Adrenal gland (tissue), 12 donors: ENCODE results near the gene CAMK2G. TPM values are rescaled to one million over a fixed set of nuclear protein-coding genes. Genes with fewer than 3 reads are reported as not detected.
"Not testable (repeated sequence)": the region's sequence is repeated elsewhere in the genome, so short reads cannot be mapped to it uniquely, and the experiment has no call there.

Experiments
- DNase-seq, 7 donors: peaks; one replicate each; pipeline ENCODE4 v3.0.0-alpha.2; 2019 to 2020
- H3K27ac ChIP-seq, 5 donors: fragments of 200-600 bp; sonication (generic) in 4 of 5; 1 replicate in 3 of 5; 2 replicates in 2 of 5; pipeline versions ENCODE4 v1.5.1 to v1.8.0; 2016 to 2020; ENCODE audit warnings: mild to moderate bottlenecking in 1 of 5
- H3K27me3 ChIP-seq: fragments of 200-600 bp; 2 replicates; pipeline ENCODE4 v1.8.0; 2021
- H3K36me3 ChIP-seq, 2 donors: fragments of 200-600 bp; replicated peaks in 1 of 2; 1 replicate in 1 of 2; 2 replicates in 1 of 2; pipeline versions ENCODE4 v1.5.1 to v1.8.0; 2018 to 2022
- H3K4me1 ChIP-seq, 2 donors: fragments of 200-600 bp; replicated peaks in 1 of 2; 1 replicate in 1 of 2; 2 replicates in 1 of 2; pipeline versions ENCODE4 v1.5.1 to v1.8.0; 2018 to 2021
- H3K4me3 ChIP-seq, 4 donors: fragments of 200-600 bp; sonication (generic) in 3 of 4; one replicate each; pipeline ENCODE4 v1.5.1; 2016 to 2018
- H3K9me3 ChIP-seq, 3 donors: fragments of 200-600 bp; sonication (generic) in 1 of 3; replicated peaks in 1 of 3; 1 replicate in 2 of 3; 2 replicates in 1 of 3; pipeline versions ENCODE4 v1.5.1 to v1.8.0; 2016 to 2021
- CTCF ChIP-seq, 6 experiments: fragments of 450-650 bp in 4 of 6; fragments of 200-600 bp in 2 of 6; sonication (generic) in 1 of 6; IDR thresholded peaks; 1 replicate in 5 of 6; 2 replicates in 1 of 6; pipeline versions ENCODE4 v1.5.1 to v1.8.0; 2016 to 2021; ENCODE audit warnings: antibody characterized with exemption in 6 of 6, mild to moderate bottlenecking in 2 of 6, moderate library complexity in 1 of 6
- POLR2A ChIP-seq, 2 donors: fragments of 450-650 bp; IDR thresholded peaks; one replicate each; pipeline ENCODE4 v1.6.1; 2017; ENCODE audit warnings: antibody characterized with exemption in 2 of 2, mild to moderate bottlenecking in 2 of 2, moderate library complexity in 1 of 2
- WGBS, 4 donors: extraction: QIAGEN DNeasy Blood & Tissue Kit in 2 of 4; methylation state at CpG; one replicate each; pipeline versions ENCODE4 v1.1.5 to v1.1.7; 2013 to 2017; 5-methylcytosine and 5-hydroxymethylcytosine counted together
- intact Hi-C, 2 donors: fragments of 100-400 bp; cut with DNase I; formaldehyde crosslinking; loops; one replicate each; pipeline versions ENCODE4 v1.14.1 to v1.15.0; 2022 to 2023
- polyA plus RNA-seq, 3 donors: library from polyadenylated mRNA; stranded (reverse); fragments of 200-250 nt in 2 of 3; fragments of 350-450 nt in 1 of 3; fragmentation: Illumina TruSeq in 1 of 3; extraction: RNeasy Lipid Tissue Mini Kit (QIAGEN cat#74804) in 1 of 3; gene quantifications; one replicate each; pipeline ENCODE4 v1.2.3, GENCODE V29; 2013 to 2014
- total RNA-seq, 9 donors: library from RNA; depleted of rRNA in 4 of 9; stranded (reverse); fragments of >200 nt in 4 of 9; fragments of 120-200 nt in 1 of 9; fragmentation: NEBNext Ultra II Directional in 1 of 9; extraction: Animal tissue kit (Norgen Biotek cat#: 25700) in 1 of 9; gene quantifications; one replicate each; pipeline versions ENCODE4 v1.1.0 to v1.2.4, GENCODE V29; 2013 to 2023
- donor health status: healthy with polysubstance abuse.
- donor health status: Bipolar disorder and iron deficiency.
- donor health status: DM: yes; HTN: yes; CAD: no.
- donor health status: DM: no; HTN: no; CAD: no.
- donor health status: DM: no; HTN: no; CAD: no.
- donor health status: DM: yes; HTN: yes; CAD: no.

CAMK2G gene
- total and polyA plus RNA-seq, 12 donors: 12.7 to 27.3 (median 19.7) TPM

GRCh38 chr10:73894245-73894971 lies 20.1 kb upstream of the CAMK2G start:
- WGBS, 4 donors: 63 to 79% (median 75%) methylated on average over 6 of the region's 6 CpGs
- H3K36me3 ChIP-seq: no peaks in the 10 kb centered on the region
- no peak overlapping the region for H3K4me3 ChIP-seq
- TF ChIP-seq CTCF (IDR thresholded peaks at IDR 0.05) (no peak), POLR2A (IDR thresholded peaks at IDR 0.05) (no peak)
- intact Hi-C loops: no loop called here
- H3K27ac ChIP-seq: no peak overlapping the region
- H3K27me3 ChIP-seq: no peaks in the 10 kb centered on the region
- H3K4me1 ChIP-seq: no peaks in the 10 kb centered on the region
- DNase-seq: no peak
- H3K9me3 ChIP-seq: no peaks in the 10 kb centered on the region

GRCh38 chr10:73893426-73893825 lies 19.1 kb upstream of the CAMK2G start:
- Histone ChIP-seq H3K9me3 (no peaks in the 10 kb centered on the region), H3K27ac (no peak overlapping the region), H3K4me1 (peaks cover 3 to 7% of the 10 kb centered on the region in 2 donors), H3K4me3 (no peak overlapping the region), H3K27me3 (no peaks in the 10 kb centered on the region), H3K36me3 (no peaks in the 10 kb centered on the region)
- intact Hi-C loops: no loop called here
- WGBS, 4 donors: 77 to 85% (median 82%) methylated on average over 8 of the region's 8 CpGs
- no peak for DNase-seq
- TF ChIP-seq CTCF (IDR thresholded peaks at IDR 0.05) (no peak), POLR2A (IDR thresholded peaks at IDR 0.05) (no peak)

GRCh38 chr10:73892310-73893030 lies 18.1 kb upstream of the CAMK2G start:
- intact Hi-C loops: no loop called here
- Histone ChIP-seq H3K4me3 (no peak overlapping the region), H3K9me3 (no peaks in the 10 kb centered on the region), H3K36me3 (no peaks in the 10 kb centered on the region), H3K27ac (no peak overlapping the region), H3K27me3 (no peaks in the 10 kb centered on the region), H3K4me1 (peaks cover 13 to 17% of the 10 kb centered on the region in 2 donors)
- 69 to 76% (median 73%) methylated on average over 10 of the region's 10 CpGs for WGBS, 4 donors
- no peak for DNase-seq
- TF ChIP-seq POLR2A (IDR thresholded peaks at IDR 0.05): no peak
- no peak for TF ChIP-seq CTCF (IDR thresholded peaks at IDR 0.05)

GRCh38 chr10:73891540-73891939 lies 17.2 kb upstream of the CAMK2G start:
- intact Hi-C loops: no loop called here
- Histone ChIP-seq H3K4me1 (peaks cover 22 to 26% of the 10 kb centered on the region in 2 donors), H3K9me3 (no peaks in the 10 kb centered on the region), H3K27me3 (no peaks in the 10 kb centered on the region), H3K36me3 (no peaks in the 10 kb centered on the region), H3K27ac (no peak overlapping the region), H3K4me3 (no peak overlapping the region)
- WGBS, 4 donors: 76 to 86% (median 83%) methylated on average over 4 to 5 of the region's 5 CpGs
- TF ChIP-seq CTCF (IDR thresholded peaks at IDR 0.05) (no peak), POLR2A (IDR thresholded peaks at IDR 0.05) (no peak)
- DNase-seq: no peak

GRCh38 chr10:73890830-73891229 lies 16.5 kb upstream of the CAMK2G start:
- H3K4me3 ChIP-seq, H3K27me3 ChIP-seq, DNase-seq, H3K36me3 ChIP-seq, intact Hi-C loops, H3K27ac ChIP-seq, H3K9me3 ChIP-seq: not testable (repeated sequence)
- WGBS, 4 donors: 60 to 76% (median 68%) methylated on average over 3 of the region's 3 CpGs
- H3K4me1 ChIP-seq: peaks cover 25 to 31% of the 10 kb centered on the region in 2 donors
